Hypothalamus (tissue), 51 donors: Measurements from ENCODE around the gene ARHGDIA.
"Not testable (repeated sequence)": the region's sequence is repeated elsewhere in the genome, so short reads cannot be mapped to it uniquely, and the experiment has no call there.

Source experiments
- DNase-seq, 51 donors: peaks; one replicate each; lab custom pipeline; 2025; lab: John Stamatoyannopoulos, UW

The ARHGDIA gene

GRCh38 chr17:81845881-81846742 is 25.0 kb downstream of the ARHGDIA start:
- no peak for DNase-seq

GRCh38 chr17:81845361-81845760 is 25.8 kb downstream of the ARHGDIA start:
- DNase-seq: no peak

- DNase-seq: no peak
These were observed 26.2 kb downstream of the ARHGDIA start for GRCh38 chr17:81844887-81845286.

GRCh38 chr17:81844327-81844851 is 26.7 kb downstream of the ARHGDIA start:
- no peak for DNase-seq

GRCh38 chr17:81843713-81844326 is 27.3 kb downstream of the ARHGDIA start:
- DNase-seq: no peak

GRCh38 chr17:81842725-81843504 is 28.2 kb downstream of the ARHGDIA start:
- no peak for DNase-seq

- no peak for DNase-seq
These were observed 28.8 kb downstream of the ARHGDIA start for GRCh38 chr17:81842378-81842724.

- no peak for DNase-seq
These were observed 29.3 kb downstream of the ARHGDIA start for GRCh38 chr17:81841866-81842265.

- DNase-seq: no peak
These were observed 30.0 kb downstream of the ARHGDIA start for GRCh38 chr17:81840826-81841778.

GRCh38 chr17:81840059-81840458 is 31.1 kb downstream of the ARHGDIA start:
- DNase-seq: not testable (repeated sequence)

GRCh38 chr17:81839301-81839700 is 31.8 kb downstream of the ARHGDIA start:
- no peak for DNase-seq

- DNase-seq: no peak
These were observed 32.3 kb downstream of the ARHGDIA start for GRCh38 chr17:81838753-81839255.

GRCh38 chr17:81837641-81838040 is 33.5 kb downstream of the ARHGDIA start:
- DNase-seq: no peak

GRCh38 chr17:81834831-81835267 is 36.3 kb downstream of the ARHGDIA start, which contains the start of gene PPP1R27:
PPP1R27 (minus strand) TSS chr17:81835050; CDS start chr17:81834953, 97 bp downstream.
- no peak for DNase-seq

GRCh38 chr17:81833921-81834830 is 37.0 kb downstream of the ARHGDIA start:
- DNase-seq: no peak

- DNase-seq: peak; percentile 33 to 95 (median 83)
These were observed 37.8 kb downstream of the ARHGDIA start, which contains the start of gene MCRIP1 for GRCh38 chr17:81833160-81833920. MCRIP1 (minus strand) TSS chr17:81833291; CDS start chr17:81824506, 8,785 bp downstream.

GRCh38 chr17:81832608-81833159 is 38.5 kb downstream of the ARHGDIA start:
- peak in 7 of 51 donors; percentile 14 to 45 (median 39) for DNase-seq
